Measurements from ENCODE around the gene ZNF787.

Gene ZNF787

GRCh38 chr19:56085571-56086275 lies 35.4 kb downstream of the ZNF787 start:
- DNase-seq: no peak

DNA sequence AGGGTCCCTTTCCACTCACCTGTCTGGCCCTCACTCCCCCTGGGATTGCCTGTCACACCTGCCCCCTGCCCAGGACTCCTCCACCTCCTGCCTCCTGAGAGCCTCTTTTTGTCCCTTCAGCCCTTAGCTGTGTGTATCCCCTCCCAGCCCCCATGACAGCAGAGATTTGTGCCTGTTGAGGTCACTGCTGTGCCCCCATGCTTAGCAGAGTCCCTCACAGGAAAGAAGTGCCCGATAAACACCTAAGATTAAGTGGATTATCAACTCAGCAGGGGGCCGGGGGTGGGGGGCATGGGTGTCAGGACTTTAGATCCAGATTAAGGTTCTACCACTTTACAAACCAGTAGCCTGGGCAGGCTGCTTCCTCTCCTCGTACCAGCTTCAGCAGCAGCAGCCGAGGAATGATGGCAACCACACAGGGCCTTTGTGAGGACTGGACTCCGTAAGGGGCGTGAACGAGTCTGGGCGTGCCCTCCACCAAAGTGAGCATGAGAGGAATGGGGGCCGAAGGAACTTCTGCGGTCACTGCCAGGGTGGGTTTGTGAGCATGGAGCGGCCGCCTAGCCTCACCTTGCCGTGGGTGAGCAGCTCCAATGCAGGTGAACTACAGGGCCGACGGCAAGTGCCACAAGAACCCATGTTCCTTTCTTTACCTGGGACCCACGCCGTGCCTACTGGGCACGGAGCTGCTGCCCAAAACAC lies 36.1 kb downstream of the ZNF787 start:
- no peak for DNase-seq

DNA sequence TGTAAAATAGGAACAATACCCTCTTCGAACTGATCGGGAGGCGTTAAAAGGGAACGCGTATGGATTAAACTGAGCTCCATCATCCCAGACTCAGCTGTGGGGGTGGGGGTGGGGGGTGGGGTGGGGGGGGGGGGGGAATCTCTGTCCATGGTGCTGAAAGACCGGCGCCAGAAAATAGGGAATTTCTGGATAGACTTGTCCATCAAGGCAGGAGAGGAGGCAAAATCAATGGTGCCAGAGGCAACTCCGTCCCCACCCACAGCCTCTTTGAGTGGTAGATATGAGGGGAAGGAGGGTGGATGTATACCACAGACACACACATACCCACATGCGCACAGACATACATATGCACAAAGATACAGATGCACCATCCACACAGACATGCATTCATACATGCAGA lies 37.4 kb downstream of the ZNF787 start:
- DNase-seq: no peak

- DNase-seq: peak; percentile 65
These were observed 40.3 kb downstream of the ZNF787 start for GRCh38 chr19:56080669-56081401.

- no peak for DNase-seq
These were observed 41.5 kb downstream of the ZNF787 start for GRCh38 chr19:56079609-56080008.

- peak; percentile 33 for DNase-seq
These were observed 44.6 kb downstream of the ZNF787 start for GRCh38 chr19:56076498-56076897.

GRCh38 chr19:56071151-56071550 lies 49.9 kb downstream of the ZNF787 start:
- no peak for DNase-seq

DNA sequence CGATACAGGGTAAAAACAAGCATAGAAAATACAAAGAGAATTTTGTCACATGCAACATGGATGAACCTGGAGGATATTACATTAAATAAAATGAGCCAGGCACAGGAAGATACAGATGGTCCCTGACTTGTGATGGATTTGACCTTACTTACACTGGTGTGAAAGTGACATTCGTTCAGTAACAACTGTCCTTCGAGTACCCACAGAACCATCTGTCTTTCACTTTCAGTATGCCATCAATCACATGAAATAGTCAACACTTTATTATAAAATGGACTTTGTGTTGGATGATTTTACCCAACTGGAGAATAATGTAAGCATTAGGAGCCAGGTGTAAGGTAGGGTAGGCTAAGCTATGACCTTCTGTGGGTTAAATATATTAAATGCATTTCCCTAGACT lies 51.5 kb downstream of the ZNF787 start:
- no peak for DNase-seq

- peak; percentile 58 for DNase-seq
These were observed 54.7 kb downstream of the ZNF787 start for GRCh38 chr19:56066152-56067023.

- DNase-seq: no peak
These were observed 67.5 kb downstream of the ZNF787 start for GRCh38 chr19:56053596-56053995.
